ENCODE data around the gene RERE.
"Not testable (repeated sequence)": the region's sequence is repeated elsewhere in the genome, so short reads cannot be mapped to it uniquely, and the experiment has no call there.

RERE gene

GRCh38 chr1:8631163-8631562 is 186.3 kb downstream of the RERE start:
- no peak for DNase-seq

DNA sequence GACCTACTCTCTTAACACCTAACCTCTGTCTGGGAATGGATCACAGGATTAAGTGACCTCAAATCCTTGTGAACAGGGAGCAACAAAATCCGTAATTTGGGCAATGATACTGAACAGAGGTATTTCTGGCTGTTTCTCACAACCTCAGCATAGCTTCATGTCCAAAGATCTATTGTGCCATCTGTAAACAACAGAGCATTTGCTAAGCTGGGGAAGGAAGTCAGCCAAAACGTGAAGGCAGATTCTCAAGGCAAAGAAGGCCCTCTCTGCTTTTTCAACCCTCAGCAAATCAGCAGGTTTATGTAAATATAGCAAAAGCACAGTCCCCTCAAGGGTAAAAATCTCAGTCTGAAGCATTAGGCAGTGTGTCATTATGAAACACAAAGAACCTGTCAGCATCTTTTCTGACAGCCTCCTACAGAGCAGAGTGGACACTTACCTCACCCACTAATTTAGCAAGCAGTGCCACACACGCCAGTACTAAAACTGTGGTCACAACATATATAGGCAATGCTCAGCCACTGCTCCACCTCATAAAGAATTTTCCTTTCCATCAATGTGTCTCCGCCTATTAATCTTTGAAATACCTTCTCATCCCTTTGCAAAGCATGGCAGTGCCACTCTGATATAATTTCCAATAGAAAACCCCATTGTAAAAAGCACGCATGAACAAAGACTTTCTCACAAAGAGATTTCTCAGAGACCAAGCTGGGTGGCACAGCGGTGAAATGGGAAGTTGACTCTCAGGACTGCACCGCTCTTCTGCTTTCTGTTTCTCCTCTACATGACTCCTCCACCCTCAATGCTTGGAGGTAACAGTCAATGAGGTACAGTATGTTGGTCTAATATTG is 188.0 kb downstream of the RERE start:
- DNase-seq = peak; percentile 39

DNA sequence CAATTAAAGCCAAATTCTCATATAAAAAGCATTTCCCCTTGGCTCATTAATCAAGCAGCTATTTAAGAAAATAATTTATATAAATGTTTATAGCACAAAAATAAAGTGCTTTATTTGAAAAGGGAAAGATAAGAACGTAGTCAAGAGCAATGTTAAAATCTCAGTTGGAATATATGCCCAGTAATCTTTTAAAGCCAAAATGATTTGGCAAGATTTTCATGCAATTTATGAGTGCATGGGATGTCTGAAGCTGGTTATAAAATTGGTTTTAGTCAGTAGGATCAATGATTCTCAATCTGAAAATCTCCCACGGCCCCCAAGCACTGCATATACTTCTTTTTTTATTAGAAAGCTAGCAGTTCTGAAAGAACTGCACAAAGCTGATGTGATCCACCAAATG is 188.8 kb downstream of the RERE start:
- no peak for DNase-seq

GRCh38 chr1:8627728-8628127 is 189.7 kb downstream of the RERE start:
- DNase-seq = no peak

DNA sequence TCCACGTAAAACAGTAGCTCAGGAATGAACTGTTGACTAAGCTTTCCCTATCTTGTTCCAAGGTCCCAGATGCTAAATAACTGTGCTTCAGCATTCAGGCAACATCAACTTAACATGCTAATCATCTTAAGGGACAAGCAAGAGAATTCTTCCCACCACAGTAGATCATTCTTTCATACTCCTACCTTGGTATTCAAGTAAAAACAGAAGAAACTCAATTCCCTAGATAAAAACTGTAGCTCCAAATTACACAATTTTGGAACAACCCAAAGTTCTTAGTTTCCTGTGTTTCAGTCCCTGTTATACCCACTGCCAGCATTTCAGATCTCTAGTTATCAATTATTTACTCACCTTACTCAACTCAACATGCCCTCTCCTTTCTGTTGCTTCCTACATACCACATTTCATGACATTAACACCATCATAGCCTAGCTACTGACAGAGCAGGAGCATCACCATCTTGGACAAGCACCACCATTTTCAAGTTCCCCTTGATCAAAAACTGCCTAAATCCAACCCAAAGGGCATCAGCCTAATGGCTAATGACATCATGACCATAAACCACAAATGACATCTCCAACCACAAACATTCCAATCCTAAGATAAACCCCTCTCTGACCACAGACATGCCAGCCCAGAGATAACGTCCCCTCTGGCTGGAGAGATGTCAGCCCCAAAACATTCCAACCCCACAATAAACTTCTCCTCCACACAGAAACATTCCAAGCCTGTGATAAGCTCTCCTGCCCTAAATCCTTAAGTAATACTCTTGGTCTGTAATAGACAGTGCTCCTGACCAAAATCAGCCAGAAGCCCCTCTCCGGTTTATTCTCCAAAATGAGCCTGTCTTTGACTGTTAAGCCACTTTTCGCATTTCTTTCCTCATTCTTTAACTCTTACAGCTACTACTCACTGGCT is 191.2 kb downstream of the RERE start:
- DNase-seq = no peak

DNA sequence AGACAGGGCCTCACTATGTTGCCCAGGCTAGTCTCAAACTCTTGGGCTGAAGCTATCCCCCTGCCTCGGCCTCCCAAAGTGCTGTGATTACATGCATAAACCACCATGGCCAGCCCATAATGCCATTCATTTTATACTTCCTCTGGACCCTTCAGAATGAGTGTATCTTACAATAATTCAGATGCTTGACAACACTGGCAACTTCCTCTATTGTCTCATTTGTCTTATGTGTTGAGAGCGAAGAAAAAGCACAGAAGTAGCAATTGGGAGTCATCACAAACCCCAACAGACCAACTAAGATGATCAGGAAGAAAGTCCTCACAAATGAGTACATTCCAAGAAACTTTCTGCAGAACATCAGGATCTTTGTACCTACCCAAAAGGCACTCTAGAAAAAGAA is 191.9 kb downstream of the RERE start:
- no peak for DNase-seq

- not testable (repeated sequence) for DNase-seq
Measured at GRCh38 chr1:8623651-8624192, 193.7 kb downstream of the RERE start.

DNA sequence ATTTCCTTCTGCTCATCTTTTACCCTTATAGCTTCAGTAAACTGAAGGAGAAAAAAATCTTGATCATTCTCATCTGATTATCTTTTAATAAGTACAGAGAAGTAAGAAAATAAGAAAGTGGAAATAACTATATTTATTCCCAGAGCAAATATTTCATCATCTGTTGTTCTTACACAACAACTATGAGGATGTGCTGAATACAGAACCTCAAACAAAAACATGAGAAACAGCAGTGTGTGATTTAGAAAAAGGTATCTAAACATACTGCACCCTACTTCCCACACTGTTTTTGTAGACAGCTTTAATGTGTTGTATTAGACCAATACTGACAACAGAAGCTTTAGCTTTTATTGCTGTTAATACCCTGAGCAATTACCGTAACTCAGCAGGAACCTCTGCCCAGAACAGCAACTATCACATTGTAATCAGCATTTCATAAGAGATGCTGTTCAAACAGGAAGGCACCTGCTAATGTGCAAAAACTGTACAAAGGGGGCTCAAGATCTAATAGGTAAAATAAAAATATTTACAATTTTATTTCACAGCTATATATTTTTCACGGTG is 195.6 kb downstream of the RERE start:
- DNase-seq = not testable (repeated sequence)

DNA sequence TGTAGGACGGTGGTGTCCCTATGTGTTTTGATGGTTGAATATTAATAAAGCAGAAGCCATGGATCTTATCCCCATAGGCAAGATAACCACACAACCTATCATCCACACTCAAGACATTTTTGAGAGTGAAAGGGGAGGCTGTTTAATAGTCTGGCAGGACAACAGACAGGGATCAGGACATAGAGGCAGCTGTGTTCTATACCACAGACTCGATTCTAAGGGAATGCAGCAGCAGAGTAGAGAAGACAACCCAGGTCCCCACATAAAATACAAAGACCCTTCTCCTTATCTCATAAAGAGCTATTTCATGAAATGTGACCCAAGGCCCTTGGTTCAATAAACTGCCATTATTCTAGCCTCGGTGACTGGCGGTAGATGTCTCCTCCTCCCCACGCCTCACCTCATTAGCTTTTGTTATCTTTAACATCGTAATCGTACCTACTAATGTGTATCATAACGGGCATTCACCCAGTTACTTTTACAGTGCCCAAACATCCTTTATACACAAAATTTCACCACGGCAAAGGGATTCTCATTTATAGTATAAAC is 196.3 kb downstream of the RERE start:
- not testable (repeated sequence) for DNase-seq

GRCh38 chr1:8619917-8620502 is 197.4 kb downstream of the RERE start:
- DNase-seq = not testable (repeated sequence)

DNA sequence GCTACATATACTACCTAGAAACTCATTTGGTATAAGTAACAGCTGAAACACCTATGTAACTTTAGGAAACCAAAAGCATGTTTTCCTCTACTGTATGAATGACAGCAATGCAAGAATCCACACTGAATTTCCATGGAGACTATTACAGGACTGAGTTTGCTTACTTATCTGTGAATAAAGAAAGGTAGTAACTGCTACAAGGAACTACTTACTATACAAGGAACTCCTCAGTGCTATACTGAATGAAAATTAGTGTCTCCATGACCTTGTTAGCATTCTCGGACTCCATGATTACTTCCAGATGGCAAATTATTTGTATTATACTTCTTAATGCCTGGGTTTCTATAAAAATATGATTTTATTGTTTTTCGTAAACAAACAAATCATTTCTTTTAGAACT is 198.0 kb downstream of the RERE start:
- not testable (repeated sequence) for DNase-seq

DNA sequence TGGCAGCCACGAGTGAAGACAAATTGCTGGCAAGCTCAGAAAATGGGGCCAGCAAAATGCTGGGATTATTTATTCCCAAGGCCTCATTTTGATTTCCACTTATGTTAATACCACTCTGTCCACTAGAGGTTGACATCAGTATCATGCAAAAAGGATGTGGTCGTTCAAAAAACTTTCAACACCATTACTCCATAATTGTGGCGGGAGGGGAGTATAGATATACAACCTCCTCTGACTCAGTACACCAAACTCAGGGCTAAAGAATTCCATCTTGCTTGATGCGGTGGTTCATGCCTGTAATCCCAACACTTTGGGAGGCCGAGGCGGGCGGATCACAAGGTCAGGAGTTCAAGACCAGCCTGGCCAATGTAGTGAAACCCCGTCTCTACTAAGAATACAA is 200.6 kb downstream of the RERE start:
- DNase-seq = not testable (repeated sequence)

DNA sequence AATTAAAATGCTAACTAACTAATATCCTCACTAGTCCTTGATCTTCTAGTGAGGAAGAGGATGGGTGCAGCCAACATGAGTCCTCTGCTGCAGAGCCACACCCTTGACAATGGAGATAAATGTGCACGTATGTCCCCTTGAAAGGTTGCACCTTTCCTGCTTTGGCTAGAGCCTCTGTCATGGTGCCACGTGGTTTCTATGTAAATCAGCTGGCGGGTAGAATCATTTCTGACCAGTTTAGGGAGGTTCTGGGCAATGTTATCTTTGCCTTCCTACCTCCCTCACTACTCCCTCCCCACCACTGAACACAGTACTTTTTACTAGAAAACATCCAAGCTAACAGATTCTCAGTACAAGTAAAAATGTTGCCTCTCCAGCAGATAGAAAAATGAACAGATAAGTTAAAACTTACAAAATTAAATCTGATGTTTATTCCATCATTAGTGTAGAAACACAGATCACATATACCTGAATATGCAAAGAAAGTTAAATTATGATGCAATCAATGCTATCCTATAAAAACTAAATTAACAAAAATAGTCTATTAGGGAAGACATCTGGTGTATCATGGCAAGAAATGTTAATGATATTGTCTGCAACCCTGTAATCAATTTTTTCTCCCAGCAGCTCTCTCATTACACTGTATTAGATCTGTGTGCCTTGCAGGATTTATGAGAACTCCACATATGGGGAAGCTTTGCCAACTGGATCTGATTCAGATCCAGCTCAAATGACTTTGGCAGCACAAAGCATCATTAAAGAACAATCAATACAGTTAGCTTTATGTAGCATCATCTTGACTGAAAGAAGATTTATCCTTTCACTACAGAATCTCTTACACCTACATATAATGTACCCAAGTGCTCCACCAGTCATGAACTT is 205.6 kb downstream of the RERE start:
- DNase-seq = not testable (repeated sequence)

GRCh38 chr1:8607906-8608305 is 209.5 kb downstream of the RERE start:
- no peak for DNase-seq

GRCh38 chr1:8604041-8604945 is 213.1 kb downstream of the RERE start:
- no peak for DNase-seq

- no peak for DNase-seq
Measured at GRCh38 chr1:8603220-8603616, 214.2 kb downstream of the RERE start.

GRCh38 chr1:8602471-8603219 is 214.8 kb downstream of the RERE start:
- no peak for DNase-seq

DNA sequence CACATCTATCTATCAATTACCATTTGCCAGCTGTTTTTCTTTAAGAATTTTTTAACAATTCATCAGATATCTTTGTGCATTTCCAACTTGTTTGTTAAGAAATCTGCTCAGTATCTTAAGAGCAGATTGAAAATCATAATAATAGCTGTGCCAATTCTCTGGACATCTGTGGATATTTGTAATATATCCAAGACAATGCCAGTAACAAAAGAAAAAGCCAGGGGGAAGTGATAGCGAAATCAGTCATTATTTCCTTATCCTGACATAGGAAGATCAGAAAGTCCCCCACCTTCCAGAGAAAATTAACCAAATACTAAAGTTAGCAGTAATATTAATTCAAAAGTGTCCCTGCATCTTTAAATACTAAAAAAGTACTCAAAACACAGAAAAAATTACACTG is 217.1 kb downstream of the RERE start:
- DNase-seq = no peak

GRCh38 chr1:8599646-8600212 is 217.7 kb downstream of the RERE start:
- no peak for DNase-seq

All from CD4-positive, alpha-beta T cell treated with Interleukin-15 for 1 hour (primary cell).